ENCODE measurements around the gene MN1.

GRCh38 chr22:27845644-27846043 lies 44.1 kb upstream of the MN1 start:
- no peak for TF ChIP-seq CTCF (conservative IDR thresholded peaks at IDR 0.05 in 1 of 2, IDR thresholded peaks at IDR 0.05 in 1 of 2; ENCODE audit: low read depth in 1 of 2, low read length in 2 of 2)
- no peak for TF ChIP-seq EZH2 (IDR thresholded peaks at IDR 0.05; ENCODE audit: low read length, missing control alignments)
